Activated naive CD8-positive, alpha-beta T cell treated with anti-CD3 and anti-CD28 coated beads, Interleukin-2, amount 50 U/mL, for 16 hours (primary cell): ENCODE measurements around the gene GNAO1.

Experiments used
- DNase-seq: peaks from one replicate; pipeline ENCODE4 v3.0.0-alpha.2; 2020; ENCODE audit warnings: low read depth, low spot score

Gene GNAO1

GRCh38 chr16:56265184-56265583, 73.9 kb downstream of the GNAO1 start:
- DNase-seq = no peak

- DNase-seq = no peak
These were observed 74.5 kb downstream of the GNAO1 start for GRCh38 chr16:56265746-56266145.

- DNase-seq = no peak
These were observed 75.6 kb downstream of the GNAO1 start for GRCh38 chr16:56266641-56267607.

GRCh38 chr16:56267888-56268287, 76.6 kb downstream of the GNAO1 start:
- DNase-seq = no peak

- DNase-seq = no peak
These were observed 77.5 kb downstream of the GNAO1 start for GRCh38 chr16:56268799-56269198.

GRCh38 chr16:56269281-56269680, 78.0 kb downstream of the GNAO1 start:
- DNase-seq = no peak

- DNase-seq = no peak
These were observed 78.8 kb downstream of the GNAO1 start for GRCh38 chr16:56269811-56270684.

GRCh38 chr16:56270828-56271227, 79.5 kb downstream of the GNAO1 start:
- DNase-seq = no peak

GRCh38 chr16:56272583-56272894, 81.2 kb downstream of the GNAO1 start:
- DNase-seq = no peak

- DNase-seq = no peak
These were observed 82.3 kb downstream of the GNAO1 start for GRCh38 chr16:56273615-56274014.

- no peak for DNase-seq
These were observed 83.1 kb downstream of the GNAO1 start for GRCh38 chr16:56274369-56274768.

- DNase-seq = no peak
These were observed 83.8 kb downstream of the GNAO1 start for GRCh38 chr16:56275076-56275475.

- no peak for DNase-seq
These were observed 84.5 kb downstream of the GNAO1 start for GRCh38 chr16:56275801-56276200.

GRCh38 chr16:56277075-56277474, 85.8 kb downstream of the GNAO1 start:
- DNase-seq = no peak

- no peak for DNase-seq
These were observed 87.0 kb downstream of the GNAO1 start for GRCh38 chr16:56278196-56278855.

GRCh38 chr16:56279132-56279531, 87.8 kb downstream of the GNAO1 start:
- peak; percentile 6 for DNase-seq

- DNase-seq = no peak
These were observed 88.6 kb downstream of the GNAO1 start for GRCh38 chr16:56279914-56280313.

- DNase-seq = no peak
These were observed 90.0 kb downstream of the GNAO1 start for GRCh38 chr16:56281249-56281805.

GRCh38 chr16:56282451-56282850, 91.2 kb downstream of the GNAO1 start:
- no peak for DNase-seq

- no peak for DNase-seq
These were observed 93.2 kb downstream of the GNAO1 start for GRCh38 chr16:56284521-56284920.

- no peak for DNase-seq
These were observed 95.5 kb downstream of the GNAO1 start for GRCh38 chr16:56286809-56287208.

- no peak for DNase-seq
These were observed 96.7 kb downstream of the GNAO1 start for GRCh38 chr16:56288019-56288418.
